ENCODE measurements around the gene C1R. TPM values are rescaled to one million over a fixed set of nuclear protein-coding genes. Genes with fewer than 3 reads are reported as not detected.

The C1R gene
- total RNA-seq, 2 donors from 2014 or later, result 191 to 467 TPM

GRCh38 chr12:7035463-7035862 is 56.8 kb downstream of the C1R start:
- DNase-seq (ENCODE audit: low spot score), result no peak
- no peaks in the 10 kb centered on the region for H3K27me3 ChIP-seq
- no peaks in the 10 kb centered on the region for H3K9me3 ChIP-seq
- TF ChIP-seq CTCF (IDR thresholded peaks at IDR 0.05), result no peak
- no peaks in the 10 kb centered on the region for H3K4me1 ChIP-seq
- no peak overlapping the region for H3K4me3 ChIP-seq
- no peaks in the 10 kb centered on the region for H3K36me3 ChIP-seq
- H3K27ac ChIP-seq, result no peak overlapping the region

- DNase-seq (ENCODE audit: low spot score), result no peak
- Histone ChIP-seq H3K4me3 (no peak overlapping the region), H3K4me1 (no peaks in the 10 kb centered on the region), H3K36me3 (no peaks in the 10 kb centered on the region), H3K9me3 (no peaks in the 10 kb centered on the region), H3K27me3 (no peaks in the 10 kb centered on the region), H3K27ac (no peak overlapping the region)
- TF ChIP-seq CTCF (IDR thresholded peaks at IDR 0.05), result no peak
These were observed 57.8 kb downstream of the C1R start for GRCh38 chr12:7034464-7034863.

- Histone ChIP-seq H3K4me1 (no peaks in the 10 kb centered on the region), H3K27me3 (no peaks in the 10 kb centered on the region), H3K36me3 (no peaks in the 10 kb centered on the region), H3K9me3 (no peaks in the 10 kb centered on the region), H3K27ac (no peak overlapping the region), H3K4me3 (no peak overlapping the region)
- peak; percentile 32 for DNase-seq (ENCODE audit: low spot score)
- no peak for TF ChIP-seq CTCF (IDR thresholded peaks at IDR 0.05)
These were observed 59.3 kb downstream of the C1R start for GRCh38 chr12:7032990-7033389.

DNA sequence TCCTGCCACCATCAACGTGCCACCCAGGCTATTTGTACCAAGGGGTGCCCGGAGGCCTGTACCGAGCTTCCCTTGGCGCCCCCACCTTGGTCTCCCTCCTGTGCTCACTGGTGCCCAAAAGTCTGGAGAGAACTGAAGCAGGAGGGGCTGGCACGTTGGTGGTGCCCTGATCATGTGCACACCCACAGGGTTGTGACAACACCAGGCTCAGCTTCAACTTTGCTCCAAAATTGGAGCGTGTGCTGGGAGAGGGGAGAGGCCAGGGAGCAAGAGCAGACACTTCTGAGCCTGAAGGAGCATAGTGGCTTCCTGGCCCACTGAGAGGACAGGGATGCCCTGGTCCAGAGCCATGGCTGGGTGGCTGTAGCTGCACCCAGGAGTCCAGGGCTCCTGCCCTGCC is 60.9 kb downstream of the C1R start:
- Histone ChIP-seq H3K4me1 (no peaks in the 10 kb centered on the region), H3K36me3 (no peaks in the 10 kb centered on the region), H3K4me3 (no peak overlapping the region), H3K9me3 (no peaks in the 10 kb centered on the region), H3K27me3 (no peaks in the 10 kb centered on the region), H3K27ac (no peak overlapping the region)
- peak; percentile 16 for DNase-seq (ENCODE audit: low spot score)
- TF ChIP-seq CTCF (IDR thresholded peaks at IDR 0.05), result no peak

Other genes starting within 250 kb of the C1R start
- 1 to 10 TPM in 1 of 2 donors, under 1 TPM in 1; 0.39 to 1.7 TPM for gene CDCA3, start 241.2 kb downstream of the C1R start, total RNA-seq
- gene USP5, start 240.3 kb downstream of the C1R start, total RNA-seq, result 10 to 100 TPM; 35.3 to 45.1 TPM
- gene TPI1, start 224.9 kb downstream of the C1R start, total RNA-seq, result 100 to 1,000 TPM; 755 to 842 TPM
- 1 to 10 TPM; 4.1 to 6.4 TPM for gene SPSB2, start 219.1 kb downstream of the C1R start, total RNA-seq
- 10 to 100 TPM in 1 of 2 donors, 1 to 10 TPM in 1; 8.4 to 15.6 TPM for gene LRRC23, start 187.6 kb downstream of the C1R start, total RNA-seq
- 10 to 100 TPM in 1 of 2 donors, 1 to 10 TPM in 1; 9.7 to 36.9 TPM for gene ENO2, start 177.9 kb downstream of the C1R start, total RNA-seq
- 10 to 100 TPM; 37.1 to 68.9 TPM for gene ATN1, start 164.5 kb downstream of the C1R start, total RNA-seq
- not detected for gene RNU7-1, start 148.6 kb downstream of the C1R start, total RNA-seq
- 100 to 1,000 TPM; 398 to 533 TPM for gene C12orf57, start 148.4 kb downstream of the C1R start, total RNA-seq
- gene PTPN6, start 141.1 kb downstream of the C1R start, total RNA-seq, result 1 to 10 TPM; 3.7 to 7.5 TPM
- gene PHB2, start 121.8 kb downstream of the C1R start, total RNA-seq, result 100 to 1,000 TPM; 160 to 183 TPM
- 10 to 100 TPM; 16.5 to 28.4 TPM for gene EMG1, start 121.5 kb downstream of the C1R start, total RNA-seq
- 10 to 100 TPM; 20.0 to 33.3 TPM for gene LPCAT3, start 74.0 kb downstream of the C1R start, total RNA-seq
- 100 to 1,000 TPM; 114 to 232 TPM for gene C1S, start 31.7 kb downstream of the C1R start, total RNA-seq
- 10 to 100 TPM; 18.7 to 34.7 TPM for gene C1RL, start 16.8 kb upstream of the C1R start, total RNA-seq
- not detected for gene RBP5, start 36.4 kb upstream of the C1R start, total RNA-seq
- 1 to 10 TPM; 6.1 to 8.3 TPM for gene CLSTN3, start 37.9 kb upstream of the C1R start, total RNA-seq
- gene PEX5, start 97.2 kb upstream of the C1R start, total RNA-seq, result 10 to 100 TPM; 11.6 to 25.0 TPM
- gene ACSM4, start 211.6 kb upstream of the C1R start, total RNA-seq, result not detected

Measured in right atrium auricular region (tissue), 2 donors.